ELR (cell line): Measurements from ENCODE around the gene RAB7A.

ENCODE experiments used
- DNase-seq: peaks from one replicate; pipeline ENCODE4 v3.0.0-alpha.2; 2015; ENCODE audit warnings: low read depth

RAB7A gene

DNA sequence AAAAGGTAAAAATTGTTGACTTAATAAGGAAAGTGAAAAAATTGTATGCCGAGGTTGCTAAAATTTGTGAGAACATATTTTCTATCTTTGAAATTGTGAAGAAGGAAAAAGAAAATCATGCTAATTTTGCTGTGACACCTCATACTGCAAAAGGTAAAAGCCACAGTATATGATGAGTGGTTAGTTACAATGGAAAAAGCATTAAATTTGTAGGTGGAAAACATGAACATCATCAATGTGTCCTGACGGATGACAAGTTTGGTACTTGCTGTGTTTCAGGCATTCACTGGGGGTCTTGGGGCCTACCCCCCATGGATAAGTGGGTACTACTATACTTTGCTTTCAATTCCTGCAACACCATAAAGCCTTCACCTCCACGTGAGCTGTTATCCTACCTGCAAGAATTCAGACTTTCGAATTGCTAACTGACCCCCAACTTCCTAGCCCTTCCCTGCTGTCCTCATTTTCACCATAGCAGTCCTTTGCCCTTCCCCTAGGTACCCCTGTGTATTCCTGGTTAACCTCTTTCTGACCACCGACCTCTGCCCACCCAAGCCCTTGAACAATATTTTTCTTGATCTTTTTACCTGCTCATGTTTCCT, 62.4 kb downstream of the RAB7A start:
- DNase-seq = no peak

DNA sequence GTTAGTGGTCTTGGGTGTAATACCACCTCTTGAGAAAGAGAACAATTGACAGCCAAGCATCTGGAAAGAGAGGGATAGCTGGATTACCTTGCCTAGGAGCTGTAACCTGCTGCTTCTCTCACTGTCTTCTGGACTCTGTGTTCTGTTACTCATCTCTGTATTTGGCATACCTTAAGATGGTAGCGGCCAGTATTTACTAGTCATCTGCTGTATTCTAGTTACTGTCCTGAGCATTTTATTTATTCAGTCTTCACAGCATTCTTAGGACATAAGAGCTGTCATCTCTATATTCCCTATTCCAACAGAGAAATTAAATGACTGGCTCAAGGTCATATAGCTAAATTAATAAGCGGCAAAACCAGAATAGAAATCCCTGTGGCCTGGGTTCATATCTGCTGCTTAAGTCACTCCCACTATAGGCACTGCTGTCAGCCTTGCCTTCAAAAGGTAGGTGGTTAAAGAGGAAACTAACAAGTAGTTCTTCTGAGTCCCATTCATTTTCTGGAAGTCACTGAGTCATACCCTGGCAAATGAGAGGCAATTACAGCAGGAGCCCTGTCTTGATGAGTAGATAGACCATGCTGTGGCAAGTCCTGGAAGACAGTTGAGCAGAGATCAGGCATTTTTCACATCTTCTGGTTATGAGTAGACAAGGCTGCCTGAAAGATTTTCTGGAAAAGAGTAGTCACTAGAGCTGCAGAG, 68.2 kb downstream of the RAB7A start:
- peak; percentile 89 for DNase-seq

DNA sequence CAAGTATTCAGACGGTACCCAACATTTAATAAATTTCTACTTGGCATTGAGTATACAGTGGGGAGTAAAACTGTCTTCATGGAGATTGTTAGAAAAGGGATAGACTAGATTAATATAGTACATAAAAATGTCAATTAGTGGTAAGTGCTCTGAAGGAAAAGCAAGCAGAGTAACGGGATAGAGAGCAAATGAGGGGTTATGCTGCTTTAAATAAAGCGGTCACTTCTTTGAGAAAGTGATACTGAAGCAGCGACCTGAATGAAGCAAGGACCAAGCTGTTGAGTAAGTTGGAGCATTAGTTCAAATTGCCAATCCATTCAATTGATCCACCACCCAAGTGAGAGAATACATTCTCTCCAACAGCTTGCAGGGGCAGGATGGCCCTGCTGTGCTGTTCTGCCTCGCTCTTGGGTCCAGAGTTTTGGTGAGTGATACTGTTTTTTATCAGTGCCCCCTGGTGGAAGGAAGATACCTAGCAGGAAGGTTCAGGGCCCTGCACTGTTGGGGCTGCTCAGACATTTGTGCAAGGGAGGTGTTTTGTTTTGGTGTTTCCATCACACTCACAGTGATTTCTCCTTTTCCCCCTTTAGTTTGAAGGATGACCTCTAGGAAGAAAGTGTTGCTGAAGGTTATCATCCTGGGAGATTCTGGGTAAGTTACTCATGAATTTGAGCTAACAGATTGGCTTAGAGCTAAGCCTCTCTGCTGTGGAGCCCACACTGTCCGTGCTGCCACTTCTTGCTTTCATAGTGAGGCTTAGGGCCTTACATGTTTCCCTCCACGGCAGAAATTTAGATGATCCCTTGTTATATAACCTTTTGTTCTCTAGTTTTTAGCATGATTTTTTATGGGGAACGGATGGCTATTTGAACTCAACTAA, 69.0 kb downstream of the RAB7A start:
- DNase-seq = peak; percentile 79

DNA sequence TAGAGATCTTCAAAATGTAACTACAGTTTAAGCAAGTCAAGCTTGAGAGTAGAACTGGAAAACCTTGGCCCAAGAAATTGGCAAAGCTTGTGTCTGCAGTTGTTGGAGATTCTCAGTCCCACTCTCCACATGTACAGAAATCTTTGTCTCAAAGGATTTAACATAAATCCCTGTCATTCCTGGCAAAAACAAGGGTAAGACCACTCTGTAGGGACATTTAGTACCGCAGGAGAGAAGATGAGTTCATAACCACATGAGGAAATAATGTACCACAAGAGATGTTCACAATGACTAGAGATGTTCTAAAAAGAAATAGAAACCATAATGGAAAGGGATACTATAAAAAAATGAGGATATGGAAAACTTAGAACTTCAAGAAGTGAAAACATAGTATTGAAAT, 73.7 kb downstream of the RAB7A start:
- DNase-seq = no peak

DNA sequence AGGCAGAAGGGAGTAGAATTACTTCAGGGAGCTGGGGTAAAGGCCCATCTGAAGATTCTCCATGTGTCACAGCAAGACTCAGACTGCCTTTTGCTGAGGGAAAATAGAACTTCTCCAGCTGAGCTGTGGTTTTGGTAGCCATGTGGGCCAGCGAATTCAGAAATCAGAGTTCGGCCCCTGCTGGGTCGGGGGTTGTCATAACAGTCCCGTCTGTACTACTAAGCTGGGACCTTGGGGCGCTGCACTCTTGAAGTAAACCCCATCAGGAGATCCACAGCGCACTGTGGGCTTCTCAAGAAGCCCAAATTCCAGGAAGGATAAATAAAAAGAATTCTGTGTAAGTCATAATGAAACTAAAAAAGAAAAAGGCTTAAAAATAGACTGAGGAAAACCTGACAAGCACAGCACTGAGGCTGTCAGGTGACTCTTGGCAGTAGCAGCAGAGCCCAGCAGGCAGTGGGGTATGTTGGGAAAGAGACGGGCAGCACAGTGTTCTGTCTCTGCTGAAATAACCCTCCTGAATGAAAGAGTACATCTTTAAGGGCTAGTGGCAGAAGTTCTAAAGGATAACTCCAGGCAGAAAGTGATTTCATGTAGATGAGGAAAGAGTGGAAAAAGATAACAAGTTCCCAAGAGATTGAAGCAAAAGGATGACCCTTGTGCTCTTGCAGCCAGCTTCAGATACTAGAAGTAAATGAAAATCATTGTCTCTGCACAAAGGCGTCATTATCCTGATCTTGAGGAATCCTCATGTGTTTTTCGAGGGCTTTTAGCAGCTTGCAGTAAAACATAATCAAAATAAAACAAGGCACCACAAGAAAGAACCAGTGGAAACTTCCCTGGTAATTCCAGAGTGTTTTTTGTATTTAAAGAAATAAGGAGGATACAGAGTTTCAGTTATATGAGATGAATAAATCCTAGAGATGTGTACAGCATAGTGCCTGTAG, 74.5 kb downstream of the RAB7A start:
- no peak for DNase-seq

DNA sequence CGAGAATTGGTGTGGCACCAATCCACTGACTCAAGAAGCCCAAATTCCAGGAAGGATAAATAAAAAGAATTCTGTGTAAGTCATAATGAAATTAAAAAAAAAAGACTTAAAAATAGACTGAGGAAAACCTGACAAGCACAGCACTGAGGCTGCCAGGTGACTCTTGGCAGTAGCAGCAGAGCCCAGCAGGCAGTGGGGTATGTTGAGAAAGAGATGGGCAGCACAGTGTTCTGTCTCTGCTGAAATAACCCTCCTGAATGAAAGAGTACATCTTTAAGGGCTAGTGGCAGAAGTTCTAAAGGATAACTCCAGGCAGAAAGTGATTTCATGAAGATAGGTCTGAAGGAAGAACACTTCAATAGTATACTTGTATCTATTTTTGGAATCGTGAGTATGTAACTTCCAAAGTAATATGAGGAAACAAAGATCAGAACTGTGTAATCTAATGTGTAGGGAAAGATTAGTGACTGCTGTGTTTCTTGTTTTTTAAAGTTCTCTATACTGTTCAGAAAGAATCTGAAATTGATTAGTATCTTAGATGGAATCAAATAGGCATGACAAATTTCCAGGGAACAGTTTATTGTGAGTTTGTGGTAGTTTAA, 75.9 kb downstream of the RAB7A start:
- no peak for DNase-seq

DNA sequence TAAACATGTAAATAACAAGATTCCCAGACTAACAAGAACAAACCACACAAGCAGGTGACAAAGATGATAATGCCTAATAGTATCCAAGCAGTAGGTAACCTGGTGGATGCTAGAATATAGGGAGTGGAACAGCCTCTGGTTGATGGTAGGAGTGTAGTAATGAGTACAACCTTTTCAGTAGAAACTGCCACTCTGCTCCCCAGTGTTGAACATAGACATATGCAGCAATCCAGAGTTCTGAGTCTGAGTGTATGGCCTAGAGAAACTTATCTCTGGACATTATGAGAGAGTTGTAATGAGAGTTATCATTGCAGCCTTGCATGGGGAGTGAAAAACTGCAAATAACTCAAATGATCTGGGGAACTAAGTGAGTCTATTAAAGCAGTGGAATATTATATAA, 77.3 kb downstream of the RAB7A start:
- no peak for DNase-seq

DNA sequence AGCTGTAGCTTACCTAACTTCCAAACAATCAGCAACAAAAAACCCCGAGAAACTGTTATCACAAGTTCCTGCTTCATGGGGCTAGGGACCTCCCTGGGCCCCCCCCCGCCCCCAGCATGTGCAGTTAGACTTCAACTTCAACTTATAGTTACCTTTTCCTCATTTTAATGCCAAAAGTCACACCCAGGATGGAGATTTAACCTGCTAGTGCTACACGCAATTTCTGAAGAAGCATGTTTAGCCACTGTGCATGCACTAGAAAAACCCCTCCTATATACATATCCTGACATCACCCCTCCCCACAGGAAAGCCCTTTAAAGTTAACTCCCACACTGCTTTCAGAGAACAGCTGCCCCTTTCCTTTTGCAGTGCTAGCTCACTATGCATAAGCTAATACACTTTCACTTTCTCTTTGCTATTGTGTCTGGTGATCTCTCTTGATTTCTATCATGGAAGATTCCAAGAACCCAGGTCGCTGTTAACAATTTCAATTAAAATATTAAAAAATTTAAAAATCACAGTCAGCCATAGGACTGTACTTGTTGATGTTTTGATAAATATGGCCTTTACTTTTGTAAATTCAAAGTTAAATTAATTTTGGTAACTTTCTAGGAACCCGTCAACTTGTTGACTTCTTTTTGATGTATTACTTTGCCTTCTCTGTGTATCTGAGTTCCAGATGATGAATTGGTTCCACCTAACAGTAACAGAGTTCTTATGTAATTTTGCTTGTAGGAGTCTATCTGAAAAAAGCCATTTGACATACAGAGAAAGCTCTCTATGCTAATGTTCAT, 78.2 kb downstream of the RAB7A start:
- DNase-seq = peak; percentile 42

DNA sequence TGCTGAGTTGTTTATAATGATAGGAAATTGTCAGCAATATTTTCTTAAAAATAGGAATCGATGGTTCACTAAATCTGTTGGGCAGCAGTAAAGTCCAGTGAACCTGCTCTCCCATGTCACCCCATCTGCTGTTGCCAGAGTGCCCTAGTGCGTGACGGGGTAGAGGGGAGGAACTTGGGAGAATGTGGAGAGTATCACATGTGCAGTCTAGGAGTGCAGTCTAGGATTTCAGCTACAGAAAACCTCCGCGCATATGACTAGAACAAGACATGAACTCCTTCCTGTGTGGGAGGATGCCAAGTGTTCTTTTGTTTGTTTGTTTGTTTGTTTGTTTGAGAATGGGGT, 78.8 kb downstream of the RAB7A start:
- no peak for DNase-seq

DNA sequence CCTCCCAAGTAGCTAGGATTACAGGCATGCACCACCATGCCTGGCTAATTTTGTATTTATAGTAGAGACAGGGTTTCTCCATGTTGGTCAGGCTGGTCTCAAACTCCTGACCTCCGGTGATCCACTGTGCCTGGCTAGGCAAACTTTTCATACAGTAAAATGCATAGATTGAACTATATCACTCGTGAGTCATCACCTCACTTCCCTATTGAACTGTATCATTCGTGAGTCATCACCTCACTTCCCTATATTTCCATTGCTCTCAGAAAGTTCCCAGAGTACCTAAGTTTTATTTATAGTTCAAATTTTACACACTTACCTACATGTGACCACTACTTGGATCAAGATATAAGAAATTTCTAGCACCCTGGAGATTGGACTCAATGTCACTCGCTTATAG, 79.8 kb downstream of the RAB7A start:
- peak; percentile 89 for DNase-seq

DNA sequence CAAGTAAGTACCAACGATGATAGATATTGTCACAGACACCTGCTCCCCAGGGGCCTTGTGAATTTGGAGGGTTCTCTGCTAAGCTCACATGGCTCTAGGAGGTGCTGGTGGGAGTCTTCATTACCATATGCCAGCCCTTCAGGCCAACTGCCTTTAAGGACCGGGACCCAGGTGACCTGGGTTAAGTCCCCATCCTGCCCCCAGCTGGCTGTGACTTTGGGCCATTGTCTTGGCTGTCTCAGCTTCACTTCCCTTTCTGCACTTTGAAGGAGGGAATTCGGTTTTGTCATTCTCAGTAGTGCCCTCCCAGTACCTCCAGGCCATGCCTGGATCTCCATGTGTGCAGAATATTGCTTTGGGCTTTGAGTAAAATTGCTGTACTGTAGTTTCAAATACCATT, 80.6 kb downstream of the RAB7A start:
- DNase-seq = no peak

DNA sequence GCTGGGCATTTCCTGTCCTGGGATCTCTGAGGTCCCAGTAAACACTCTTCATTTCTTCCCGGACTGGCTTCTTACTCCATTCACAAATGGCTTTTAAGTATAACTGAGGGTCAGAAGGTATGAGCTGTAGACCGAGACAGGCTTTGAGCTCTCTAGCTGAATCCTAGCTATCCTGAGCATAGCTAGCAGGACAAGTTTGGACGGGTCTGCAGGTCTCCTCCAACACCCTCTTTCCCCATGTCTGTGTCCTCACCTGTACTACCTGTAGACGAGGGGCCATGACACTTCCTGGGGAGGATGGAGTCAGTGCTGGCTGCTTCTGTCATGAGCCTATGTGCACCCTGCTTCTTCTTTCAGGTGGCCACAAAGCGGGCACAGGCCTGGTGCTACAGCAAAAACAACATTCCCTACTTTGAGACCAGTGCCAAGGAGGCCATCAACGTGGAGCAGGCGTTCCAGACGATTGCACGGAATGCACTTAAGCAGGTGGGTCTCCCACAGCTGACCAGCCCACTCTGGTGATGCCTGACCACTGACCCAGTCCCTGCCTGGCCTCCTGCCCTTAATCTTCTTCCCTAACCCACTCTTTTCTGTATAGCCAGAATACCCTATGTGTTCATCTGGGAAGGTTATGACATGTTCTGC, 81.3 kb downstream of the RAB7A start:
- DNase-seq = no peak

DNA sequence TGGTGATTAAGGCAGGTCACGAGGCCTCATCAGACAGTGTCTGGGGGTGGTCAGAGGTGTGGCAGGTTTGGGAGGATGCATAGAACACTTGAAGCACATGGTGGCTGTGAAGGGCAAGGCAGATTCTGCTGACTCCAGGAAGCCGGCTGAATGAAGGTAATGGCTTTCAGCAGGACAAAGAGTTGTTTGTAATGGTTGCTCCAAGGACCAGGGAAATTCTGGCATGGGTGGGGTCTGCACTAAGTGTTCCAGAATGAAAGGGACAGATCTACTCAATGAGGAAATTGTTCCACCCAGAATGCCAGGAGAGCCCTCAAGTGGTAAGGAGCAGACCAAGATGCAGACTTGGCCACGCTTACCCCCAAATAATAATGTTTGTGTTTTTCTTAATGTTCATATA, 82.7 kb downstream of the RAB7A start:
- no peak for DNase-seq

DNA sequence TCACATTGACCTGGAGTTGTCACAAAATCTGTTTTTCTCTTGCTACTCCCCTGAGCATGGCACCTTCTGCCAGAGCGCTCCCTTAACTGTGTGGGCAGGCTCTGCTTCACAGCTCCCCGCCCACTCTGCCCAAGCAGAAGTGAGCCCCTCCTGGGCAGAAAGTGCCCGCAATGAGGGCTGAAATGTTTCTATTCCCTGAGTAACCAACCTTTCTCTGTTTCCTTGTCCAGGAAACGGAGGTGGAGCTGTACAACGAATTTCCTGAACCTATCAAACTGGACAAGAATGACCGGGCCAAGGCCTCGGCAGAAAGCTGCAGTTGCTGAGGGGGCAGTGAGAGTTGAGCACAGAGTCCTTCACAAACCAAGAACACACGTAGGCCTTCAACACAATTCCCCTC, 87.1 kb downstream of the RAB7A start:
- no peak for DNase-seq

DNA sequence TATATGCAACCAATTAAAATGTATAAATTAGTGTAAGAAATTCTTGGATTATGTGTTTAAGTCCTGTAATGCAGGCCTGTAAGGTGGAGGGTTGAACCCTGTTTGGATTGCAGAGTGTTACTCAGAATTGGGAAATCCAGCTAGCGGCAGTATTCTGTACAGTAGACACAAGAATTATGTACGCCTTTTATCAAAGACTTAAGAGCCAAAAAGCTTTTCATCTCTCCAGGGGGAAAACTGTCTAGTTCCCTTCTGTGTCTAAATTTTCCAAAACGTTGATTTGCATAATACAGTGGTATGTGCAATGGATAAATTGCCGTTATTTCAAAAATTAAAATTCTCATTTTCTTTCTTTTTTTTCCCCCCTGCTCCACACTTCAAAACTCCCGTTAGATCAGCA, 88.1 kb downstream of the RAB7A start:
- no peak for DNase-seq

DNA sequence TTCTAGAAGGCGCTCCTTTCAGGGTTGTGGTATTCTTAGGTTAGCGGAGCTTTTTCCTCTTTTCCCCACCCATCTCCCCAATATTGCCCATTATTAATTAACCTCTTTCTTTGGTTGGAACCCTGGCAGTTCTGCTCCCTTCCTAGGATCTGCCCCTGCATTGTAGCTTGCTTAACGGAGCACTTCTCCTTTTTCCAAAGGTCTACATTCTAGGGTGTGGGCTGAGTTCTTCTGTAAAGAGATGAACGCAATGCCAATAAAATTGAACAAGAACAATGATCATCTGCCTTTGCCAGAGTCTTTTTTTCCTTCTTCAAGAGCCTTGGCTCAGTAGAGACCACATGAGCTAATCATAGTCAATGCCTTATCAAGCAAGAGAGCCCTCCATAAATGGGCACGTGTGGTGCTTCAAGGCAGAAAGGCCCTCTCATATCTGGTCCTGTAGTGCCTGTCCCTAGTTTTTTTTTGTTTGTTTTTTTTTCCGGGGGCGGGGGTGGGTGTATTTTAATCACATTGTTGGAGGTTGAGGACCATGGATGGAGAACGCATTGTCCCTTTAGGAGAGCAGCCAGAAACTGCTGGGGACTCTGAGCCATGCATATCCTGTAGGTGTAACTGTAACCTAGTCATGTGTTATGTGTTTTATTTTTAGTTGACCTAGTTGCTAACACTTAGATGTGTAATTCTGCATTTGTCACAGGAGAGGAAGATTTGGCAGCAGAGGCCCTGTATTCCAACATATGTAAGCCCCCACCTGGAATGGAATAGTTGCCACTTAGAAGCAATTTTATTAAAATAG, 88.7 kb downstream of the RAB7A start:
- no peak for DNase-seq

DNA sequence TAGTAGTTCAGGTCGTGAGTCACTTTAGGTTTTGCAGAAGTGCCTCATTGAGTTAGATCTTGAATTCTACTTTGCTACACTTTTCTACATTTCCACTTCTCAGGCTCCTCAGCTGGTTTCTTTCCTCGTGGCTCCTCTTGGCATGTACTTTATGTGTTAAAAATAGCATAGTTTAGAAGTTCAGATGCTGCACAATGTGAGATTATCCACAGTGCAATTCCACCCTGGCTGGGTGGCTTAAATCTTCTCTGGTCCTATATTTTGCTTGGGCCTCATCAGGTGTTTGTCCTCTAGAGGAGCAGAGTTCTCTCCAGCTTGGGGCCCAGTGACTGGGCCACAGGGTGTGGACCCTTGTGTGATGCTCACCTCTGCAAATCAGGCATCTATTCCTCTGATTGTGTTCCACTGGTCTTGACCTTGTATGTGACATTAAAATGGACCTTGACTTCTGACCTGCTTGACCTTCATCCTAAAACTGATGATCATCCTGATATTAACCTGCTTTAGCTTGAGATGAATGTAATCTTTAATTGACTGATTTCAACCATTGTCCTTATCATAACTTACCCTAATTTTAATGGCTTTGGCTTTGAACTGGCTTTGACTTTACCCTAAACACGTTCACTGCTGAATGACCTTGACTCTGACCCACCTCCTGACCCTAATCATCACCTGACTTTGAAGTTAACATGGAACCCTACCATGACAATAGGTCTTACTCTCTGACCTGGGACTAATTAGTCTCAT, 89.5 kb downstream of the RAB7A start:
- DNase-seq = no peak

DNA sequence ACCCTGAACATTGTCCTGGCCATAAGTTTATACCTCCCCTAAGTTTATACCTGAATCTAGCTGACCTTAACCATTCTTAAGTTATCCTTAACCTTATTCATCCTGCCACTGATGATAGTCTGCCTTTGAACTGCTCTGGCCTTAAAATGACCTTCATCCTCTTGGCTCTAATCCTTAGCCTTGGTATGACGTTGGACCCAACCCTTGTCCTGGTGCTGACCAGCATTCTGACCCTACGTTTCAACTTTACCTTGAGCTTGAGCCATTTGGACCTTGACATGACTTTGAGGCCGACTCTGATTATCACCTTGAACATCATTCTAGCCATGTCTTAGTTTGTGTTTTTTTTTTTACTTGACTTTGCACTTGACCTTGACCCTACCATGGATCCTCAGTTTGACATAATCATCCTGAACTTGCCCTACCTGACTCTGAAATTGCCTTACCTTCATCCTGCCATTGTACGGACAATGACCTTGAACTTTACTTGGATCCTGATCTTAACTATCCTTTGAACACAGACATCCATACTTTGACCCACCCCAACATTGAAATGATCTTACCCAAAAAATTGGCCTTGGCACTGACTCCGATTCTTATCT, 92.3 kb downstream of the RAB7A start:
- DNase-seq = no peak
